ENCODE data around the gene EOGT.

EOGT gene

DNA sequence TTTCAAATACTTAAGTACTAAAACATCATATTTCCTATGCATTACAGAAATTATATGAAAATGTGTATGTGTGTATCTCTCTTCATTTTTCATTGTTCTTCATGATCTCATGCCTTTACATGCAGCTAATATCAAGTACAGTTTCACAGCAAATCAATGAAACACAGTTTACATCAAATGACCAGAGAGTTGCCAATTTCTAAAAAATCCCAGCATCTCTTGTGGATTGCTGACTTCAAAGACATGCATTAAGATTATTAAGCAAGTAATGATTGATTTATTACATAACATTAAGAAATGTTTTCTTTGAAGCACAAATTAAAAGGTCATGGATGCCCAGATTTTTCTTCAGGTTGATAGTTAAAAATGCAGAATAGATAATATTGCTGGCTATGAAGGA, 50.1 kb downstream of the EOGT start:
- DNase-seq (ENCODE audit: low read depth in 2 of 2), result no peak

DNA sequence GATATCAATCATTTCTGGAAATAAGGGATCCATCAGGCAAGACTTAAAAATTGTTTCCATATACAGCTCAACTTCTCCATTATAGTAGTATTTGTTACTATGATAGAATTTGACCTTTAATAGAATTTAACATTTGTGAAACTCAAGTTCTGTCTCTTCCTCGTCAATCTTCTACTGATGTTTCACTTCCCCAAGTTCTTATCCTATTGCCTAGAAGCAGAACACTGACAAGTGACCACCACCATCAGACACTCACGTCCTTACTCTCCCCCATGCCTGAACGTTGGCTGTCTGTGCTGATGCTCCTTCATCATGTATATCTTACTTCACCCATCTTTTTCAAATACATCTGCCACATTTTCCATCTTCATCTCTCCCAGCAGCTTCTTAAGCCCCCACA, 54.6 kb downstream of the EOGT start:
- no peak for DNase-seq (ENCODE audit: low read depth in 2 of 2)

DNA sequence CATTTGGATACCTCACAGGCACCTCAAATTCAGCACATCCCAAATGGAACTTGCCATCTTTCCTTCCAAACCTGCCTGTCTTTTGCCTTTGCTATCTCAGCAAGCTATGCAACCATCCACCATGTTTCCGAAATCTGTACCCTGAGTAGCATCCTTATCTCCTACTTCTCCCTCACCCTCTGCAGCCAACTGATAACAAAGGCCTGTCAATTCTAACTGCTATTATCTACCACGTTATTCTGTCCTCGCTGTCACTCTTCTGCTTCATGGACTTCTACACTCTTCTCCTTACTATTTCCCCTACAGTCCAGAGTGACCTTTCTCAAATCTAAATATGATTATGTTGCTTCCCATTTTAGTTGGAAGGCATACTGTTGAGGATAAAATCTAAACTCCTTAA, 55.6 kb downstream of the EOGT start:
- no peak for DNase-seq (ENCODE audit: low read depth in 2 of 2)

DNA sequence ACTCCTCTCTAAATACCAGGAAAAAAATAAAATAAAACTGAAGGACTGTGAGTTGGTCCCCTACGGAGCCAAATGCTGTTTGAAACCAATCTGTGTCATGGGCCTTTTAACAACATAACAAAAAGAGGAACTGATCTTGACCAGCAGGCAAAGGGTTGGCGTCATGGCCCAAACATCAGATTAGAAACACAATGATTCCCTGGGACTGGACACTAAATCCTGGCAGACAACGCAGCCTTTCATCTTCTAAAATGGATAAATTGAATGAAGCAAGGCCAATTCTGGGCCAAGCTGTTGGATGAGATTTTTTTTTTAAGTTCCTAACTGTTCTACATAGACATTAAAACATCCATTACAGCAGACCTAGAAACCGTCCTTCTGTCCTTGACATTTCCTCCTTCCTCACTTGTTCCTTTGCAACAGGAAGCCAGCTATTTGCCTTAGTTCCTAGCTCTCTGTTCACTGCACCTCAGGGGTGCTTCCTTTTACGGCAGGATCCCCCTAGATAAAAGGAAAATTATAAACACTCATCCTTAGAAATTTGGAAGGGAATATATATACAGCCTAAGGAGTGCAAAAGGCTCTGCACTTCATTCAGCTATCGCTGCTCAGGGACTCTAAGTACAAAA, 59.6 kb downstream of the EOGT start:
- no peak for DNase-seq (ENCODE audit: low read depth in 2 of 2)

DNA sequence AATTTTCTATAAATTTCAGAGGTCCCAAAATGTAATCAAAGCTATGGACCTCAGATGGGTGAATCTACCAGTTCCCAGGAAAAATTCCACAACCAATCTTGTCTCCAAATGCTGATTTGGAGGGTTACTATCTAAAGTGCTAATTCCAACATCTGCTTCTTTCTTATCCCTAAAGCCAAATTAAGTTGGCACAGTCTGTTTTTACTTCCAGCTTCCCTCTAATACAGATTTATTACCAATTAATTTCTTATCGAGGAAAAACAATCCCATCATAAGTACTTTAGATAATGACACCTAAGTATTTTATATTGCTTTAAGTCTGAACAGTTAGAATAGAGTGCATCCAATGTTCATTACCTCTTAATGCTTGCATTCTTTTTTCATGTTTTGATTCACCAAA, 68.3 kb downstream of the EOGT start:
- DNase-seq (ENCODE audit: low read depth in 2 of 2), result no peak

DNA sequence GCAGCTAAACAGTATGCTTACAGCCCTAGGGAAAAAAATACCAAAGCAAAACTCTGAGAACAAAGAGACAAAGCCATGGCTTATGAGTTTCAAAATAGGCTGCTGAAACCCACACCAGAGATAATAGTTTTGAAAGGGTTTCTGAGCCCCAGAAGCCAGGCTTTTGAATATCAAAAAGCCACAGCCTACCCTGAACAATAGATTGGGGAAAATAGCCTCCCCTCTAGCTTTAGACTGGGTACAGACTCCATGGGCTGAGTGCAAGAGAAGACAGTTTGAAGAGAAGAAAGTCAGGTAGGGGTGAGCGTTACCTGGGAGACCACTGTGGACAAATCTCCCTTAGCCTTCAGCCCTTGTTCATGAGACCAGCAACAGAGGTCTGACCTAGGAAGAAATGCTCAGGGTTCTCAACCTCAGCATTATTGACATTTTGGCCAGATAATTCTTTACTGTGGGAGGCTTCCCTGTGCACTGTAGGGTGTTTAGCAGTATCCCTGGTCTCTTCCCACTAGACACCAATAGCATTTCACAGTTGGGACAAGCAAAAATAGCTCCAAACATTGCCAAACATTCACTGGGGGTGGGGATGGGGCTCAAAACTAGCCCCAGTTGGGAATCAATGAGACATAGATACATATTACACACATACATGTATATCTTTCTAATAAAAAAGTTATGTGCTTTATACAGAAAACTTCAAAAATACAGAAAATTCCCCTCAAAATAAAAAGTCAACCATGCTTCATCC, 69.6 kb downstream of the EOGT start:
- DNase-seq (ENCODE audit: low read depth in 2 of 2), result no peak

DNA sequence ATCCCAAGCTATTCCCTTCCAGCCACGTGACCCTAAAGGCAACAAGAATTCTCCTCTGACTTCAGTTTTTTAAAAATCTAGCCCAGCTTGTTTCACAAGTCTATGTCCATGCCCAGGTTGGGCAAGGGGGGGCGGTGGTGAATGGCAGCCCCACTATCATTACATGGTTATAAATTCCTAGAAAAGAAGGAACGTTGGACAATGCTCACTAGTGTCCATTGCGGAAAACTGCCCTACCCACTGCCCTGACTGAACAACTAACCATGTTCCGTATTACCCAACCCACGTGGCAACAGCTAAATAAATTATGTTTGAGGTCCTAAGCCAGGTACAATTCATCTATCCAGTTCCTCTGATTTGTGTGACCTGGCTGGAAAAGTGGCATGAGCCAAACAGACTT, 72.4 kb downstream of the EOGT start:
- no peak for DNase-seq (ENCODE audit: low read depth in 2 of 2)

GRCh38 chr3:68936856-68937255, 76.6 kb downstream of the EOGT start:
- no peak for DNase-seq (ENCODE audit: low read depth in 2 of 2)

GRCh38 chr3:68935778-68936177, 77.7 kb downstream of the EOGT start:
- DNase-seq (ENCODE audit: low read depth in 2 of 2), result no peak

DNA sequence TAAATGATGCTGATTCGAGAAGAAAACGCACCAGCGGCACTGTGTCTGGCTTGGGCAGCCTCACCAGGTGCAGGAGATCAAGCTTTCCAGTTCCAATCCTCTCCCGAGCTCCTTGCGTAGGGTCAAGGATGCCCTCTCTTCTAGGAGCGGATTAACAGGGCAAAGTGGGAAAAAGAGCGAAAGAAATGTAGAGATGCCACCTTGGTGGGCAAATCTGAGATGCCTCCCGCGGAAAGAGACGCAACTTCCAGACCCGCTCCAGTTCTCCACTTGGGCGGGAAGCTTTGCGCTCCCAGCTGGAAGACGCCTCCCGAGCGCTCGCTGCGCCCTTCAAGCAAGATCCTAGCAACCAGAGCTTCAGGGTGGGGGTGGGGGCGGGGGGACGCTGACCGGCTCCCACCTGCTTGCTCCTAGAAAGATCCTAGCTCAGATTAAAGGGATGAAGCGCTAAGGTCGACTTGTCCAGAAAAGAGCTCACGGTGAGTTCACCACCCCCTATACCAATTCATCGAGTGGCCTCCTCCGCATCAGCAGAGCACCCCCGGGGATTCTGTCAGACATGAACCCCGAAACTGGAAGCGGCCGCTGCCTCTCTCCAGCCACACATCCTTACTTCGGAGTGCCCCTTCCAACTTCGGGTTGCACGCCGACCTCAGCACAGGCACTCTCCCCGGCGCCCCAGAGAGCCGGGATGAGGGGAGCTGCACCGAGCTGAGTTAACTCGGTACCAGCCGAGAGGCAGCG, 81.9 kb downstream of the EOGT start:
- no peak for DNase-seq (ENCODE audit: low read depth in 2 of 2)
